Suppressor macrophage (primary cell): ENCODE data around the gene KRTAP10-4.
"Not testable (repeated sequence)": the region's sequence is repeated elsewhere in the genome, so short reads cannot be mapped to it uniquely, and the experiment has no call there.

Source experiments
- DNase-seq, 4 experiments: peaks; one replicate each; pipeline ENCODE4 v3.0.0-alpha.2; 2020 to 2022

KRTAP10-4 gene

GRCh38 chr21:44580231-44580821 lies 6.8 kb downstream of the KRTAP10-4 start, which contains the start of gene KRTAP10-5:
Gene KRTAP10-5, minus strand, starts transcription at chr21:44580604. Its CDS starts 26 bp downstream, at chr21:44580578.
- DNase-seq = not testable (repeated sequence)

GRCh38 chr21:44581158-44581557 lies 7.6 kb downstream of the KRTAP10-4 start:
- no peak for DNase-seq

GRCh38 chr21:44582055-44582454 lies 8.5 kb downstream of the KRTAP10-4 start:
- DNase-seq = no peak

- no peak for DNase-seq
Observed at GRCh38 chr21:44583089-44583799, 9.7 kb downstream of the KRTAP10-4 start.

- DNase-seq = no peak
Observed at GRCh38 chr21:44583800-44584147, 10.2 kb downstream of the KRTAP10-4 start.

GRCh38 chr21:44585892-44586291 lies 12.4 kb downstream of the KRTAP10-4 start:
- no peak for DNase-seq

GRCh38 chr21:44589094-44589493 lies 15.6 kb downstream of the KRTAP10-4 start:
- DNase-seq = no peak

- no peak for DNase-seq
Observed at GRCh38 chr21:44589586-44590305, 16.2 kb downstream of the KRTAP10-4 start.

- no peak for DNase-seq
Observed at GRCh38 chr21:44590311-44590721, 16.8 kb downstream of the KRTAP10-4 start.

GRCh38 chr21:44590897-44591800 lies 17.6 kb downstream of the KRTAP10-4 start:
- DNase-seq = not testable (repeated sequence)

- not testable (repeated sequence) for DNase-seq
Observed at GRCh38 chr21:44591801-44592130, 18.2 kb downstream of the KRTAP10-4 start.

GRCh38 chr21:44592446-44593311 lies 19.1 kb downstream of the KRTAP10-4 start, which contains the start of gene KRTAP10-6:
Gene KRTAP10-6, minus strand, starts transcription at chr21:44592505. Its CDS starts 21 bp downstream, at chr21:44592484.
- DNase-seq = no peak

GRCh38 chr21:44593598-44594405 lies 20.3 kb downstream of the KRTAP10-4 start:
- no peak for DNase-seq

- no peak for DNase-seq
Observed at GRCh38 chr21:44594406-44594916, 20.9 kb downstream of the KRTAP10-4 start.

- DNase-seq = no peak
Observed at GRCh38 chr21:44595524-44595923, 22.0 kb downstream of the KRTAP10-4 start.

- no peak for DNase-seq
Observed at GRCh38 chr21:44596068-44596725, 22.7 kb downstream of the KRTAP10-4 start.

GRCh38 chr21:44598061-44598460 lies 24.5 kb downstream of the KRTAP10-4 start:
- DNase-seq = no peak

GRCh38 chr21:44599264-44600029 lies 25.9 kb downstream of the KRTAP10-4 start:
- no peak for DNase-seq
